ENCODE data around the gene UBAP2.

UBAP2 gene

GRCh38 chr9:33921967-33922895, 126.5 kb downstream of the UBAP2 start:
- DNase-seq (ENCODE audit: low spot score): peak; percentile 75

GRCh38 chr9:33919276-33919897, 129.3 kb downstream of the UBAP2 start:
- DNase-seq (ENCODE audit: low spot score): no peak

GRCh38 chr9:33917036-33917435, 131.7 kb downstream of the UBAP2 start:
- DNase-seq (ENCODE audit: low spot score): no peak

DNA sequence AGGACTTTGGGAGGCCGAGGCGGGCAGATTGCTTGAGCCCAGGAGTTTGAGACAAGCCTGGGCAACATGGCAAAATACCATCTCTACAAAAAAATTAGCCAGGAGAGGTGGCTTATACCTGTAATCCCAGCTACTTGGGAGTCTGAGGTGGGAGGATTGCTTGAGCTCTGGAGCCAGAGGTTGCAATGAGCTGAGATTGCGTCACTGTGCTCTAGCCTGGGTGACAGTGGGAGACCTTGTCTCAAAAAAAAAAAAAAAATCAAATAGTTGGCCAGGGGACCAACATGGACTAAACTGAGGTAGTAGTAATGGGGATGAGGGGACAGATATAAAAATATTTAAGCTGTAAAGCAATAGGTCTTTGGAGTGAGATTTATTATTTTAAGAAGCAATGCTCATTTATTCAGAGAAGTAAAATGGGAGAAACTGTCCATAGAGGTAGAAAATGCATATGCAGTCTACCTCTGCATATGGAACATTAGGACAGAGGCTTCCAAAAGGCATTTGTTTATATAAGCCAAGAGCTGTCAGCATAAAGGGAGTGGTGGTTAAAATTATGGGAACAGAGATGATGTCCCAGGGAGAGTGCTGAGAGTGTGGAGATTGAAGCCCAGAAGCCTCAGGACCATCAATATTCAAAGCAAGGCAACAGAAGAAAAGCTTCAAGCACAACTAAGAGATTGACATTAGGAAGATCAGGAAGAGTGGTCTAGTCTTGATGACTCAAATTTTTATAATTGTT, 133.6 kb downstream of the UBAP2 start:
- DNase-seq (ENCODE audit: low spot score): no peak

DNA sequence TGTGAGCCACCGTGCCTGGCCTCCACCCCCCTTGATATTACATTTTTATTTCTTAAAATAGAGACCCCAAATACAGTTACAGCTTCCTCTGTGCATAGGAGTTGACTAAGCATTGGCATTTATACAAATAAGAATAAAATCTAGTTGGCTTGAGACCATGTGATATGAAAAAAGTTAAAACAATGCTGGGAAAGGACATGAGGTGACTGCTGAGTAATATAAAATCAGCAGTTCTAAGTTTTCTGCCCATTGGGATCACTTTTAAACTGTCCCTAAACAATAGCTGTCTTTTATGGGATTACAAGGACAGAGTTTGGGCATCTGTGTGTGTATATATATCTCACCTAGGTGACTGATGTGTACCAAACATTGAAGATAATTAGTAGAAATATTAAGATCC, 135.1 kb downstream of the UBAP2 start:
- DNase-seq (ENCODE audit: low spot score): no peak

GRCh38 chr9:33908749-33909148, 139.9 kb downstream of the UBAP2 start:
- no peak for DNase-seq (ENCODE audit: low spot score)

DNA sequence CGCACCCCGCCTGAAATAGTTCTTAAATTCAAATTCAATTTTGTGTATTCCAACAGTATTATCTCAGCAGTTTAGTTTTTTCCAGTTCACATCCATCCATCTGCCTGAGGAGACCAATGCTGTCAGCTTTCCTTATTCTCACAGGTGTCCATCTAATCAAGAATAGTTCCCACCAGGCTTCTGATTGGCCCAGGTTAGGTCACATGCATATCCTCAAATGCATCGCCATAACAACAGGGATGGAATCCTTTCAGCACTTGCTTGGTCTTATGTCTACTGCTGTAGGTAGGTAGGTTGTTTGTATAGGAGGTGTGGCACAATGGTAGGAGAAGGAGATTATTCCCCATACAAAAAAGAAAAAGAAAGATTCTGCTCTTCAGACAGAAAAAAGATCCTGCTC, 140.6 kb downstream of the UBAP2 start:
- no peak for DNase-seq (ENCODE audit: low spot score)

DNA sequence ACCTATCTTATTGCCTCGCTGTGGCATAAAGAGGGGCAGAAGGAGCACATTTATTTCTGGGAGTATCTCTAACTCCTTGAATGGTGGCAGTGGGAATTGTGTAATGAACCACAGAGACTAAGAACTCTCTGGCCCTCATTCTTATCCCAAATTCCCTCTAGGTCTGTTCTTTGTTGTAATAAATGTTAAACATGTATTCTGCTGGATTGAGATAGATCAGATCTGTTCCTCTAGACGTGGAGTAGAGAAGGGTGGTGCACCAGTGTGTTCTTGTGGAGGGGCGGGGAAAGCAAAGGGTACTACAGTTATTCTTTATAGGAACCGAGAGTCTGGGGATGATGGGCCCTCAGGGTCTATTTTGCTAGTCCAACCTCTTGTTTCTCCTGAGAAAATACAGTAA, 141.3 kb downstream of the UBAP2 start:
- no peak for DNase-seq (ENCODE audit: low spot score)

GRCh38 chr9:33906769-33907168, 141.9 kb downstream of the UBAP2 start:
- no peak for DNase-seq (ENCODE audit: low spot score)

DNA sequence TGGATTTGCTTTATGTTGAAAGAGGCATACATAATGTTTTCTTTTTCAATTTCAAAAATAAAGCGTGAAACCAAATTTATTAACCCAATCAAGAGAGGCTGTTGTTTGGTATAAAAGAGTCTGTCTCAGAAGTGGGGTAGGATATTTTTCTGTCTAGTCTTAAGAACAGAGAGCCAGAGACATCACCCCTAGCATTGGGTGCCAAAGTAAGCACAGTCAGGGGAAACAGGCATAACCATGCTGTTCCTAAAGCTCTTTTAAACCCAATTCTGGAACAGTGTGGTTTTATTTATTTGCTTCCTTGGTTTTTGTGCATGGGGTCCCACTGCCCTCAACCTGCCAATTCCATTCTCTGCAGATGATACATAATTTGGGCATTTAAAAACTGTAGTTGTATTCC, 143.6 kb downstream of the UBAP2 start:
- no peak for DNase-seq (ENCODE audit: low spot score)

- DNase-seq (ENCODE audit: low spot score): no peak
Observed at GRCh38 chr9:33903157-33903780, 145.4 kb downstream of the UBAP2 start.

- DNase-seq (ENCODE audit: low spot score): no peak
Observed at GRCh38 chr9:33894316-33894715, 154.4 kb downstream of the UBAP2 start.

GRCh38 chr9:33893861-33894260, 154.8 kb downstream of the UBAP2 start:
- DNase-seq (ENCODE audit: low spot score): no peak

- no peak for DNase-seq (ENCODE audit: low spot score)
Observed at GRCh38 chr9:33885948-33886347, 162.7 kb downstream of the UBAP2 start.

DNA sequence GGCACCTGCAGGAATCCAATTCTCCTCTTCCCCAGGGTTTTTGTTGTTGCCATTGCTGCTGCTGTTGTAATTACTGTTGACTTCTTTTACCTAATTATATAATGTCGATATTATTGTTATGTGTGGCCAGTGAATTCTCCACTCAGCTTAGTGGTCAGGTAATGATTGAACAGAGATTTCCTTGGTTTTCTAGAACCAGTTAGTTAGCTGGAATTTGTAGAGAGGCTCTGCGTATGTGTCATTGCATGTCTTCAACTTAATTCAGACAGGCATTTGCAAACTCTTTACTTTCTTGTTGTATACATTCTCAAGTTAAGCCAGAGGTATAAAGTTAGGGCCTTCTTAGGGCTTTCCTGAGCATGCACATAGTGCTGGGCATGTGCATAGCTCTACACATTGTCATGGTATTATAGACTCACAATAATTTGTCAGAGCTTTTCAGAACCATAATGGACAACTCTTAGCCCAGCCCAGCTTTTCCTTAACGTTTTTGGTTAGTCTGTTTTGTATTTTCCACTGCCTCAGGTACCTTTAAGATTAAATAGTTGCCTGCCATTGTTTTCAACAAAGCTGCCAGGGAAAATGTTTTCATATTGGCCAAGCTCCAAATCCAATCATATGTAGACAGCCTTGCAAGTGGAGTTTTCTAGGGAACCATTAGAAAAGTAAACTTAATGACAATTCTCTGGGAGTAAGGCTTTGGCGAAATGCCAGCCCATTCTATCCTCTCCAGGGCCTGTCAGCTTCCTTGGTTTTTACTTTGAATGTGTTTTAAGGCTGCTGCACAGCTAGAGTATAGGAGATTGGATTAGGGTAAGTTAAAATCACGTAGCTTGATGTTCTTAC, 163.6 kb downstream of the UBAP2 start:
- peak; percentile 34 for DNase-seq (ENCODE audit: low spot score)

DNA sequence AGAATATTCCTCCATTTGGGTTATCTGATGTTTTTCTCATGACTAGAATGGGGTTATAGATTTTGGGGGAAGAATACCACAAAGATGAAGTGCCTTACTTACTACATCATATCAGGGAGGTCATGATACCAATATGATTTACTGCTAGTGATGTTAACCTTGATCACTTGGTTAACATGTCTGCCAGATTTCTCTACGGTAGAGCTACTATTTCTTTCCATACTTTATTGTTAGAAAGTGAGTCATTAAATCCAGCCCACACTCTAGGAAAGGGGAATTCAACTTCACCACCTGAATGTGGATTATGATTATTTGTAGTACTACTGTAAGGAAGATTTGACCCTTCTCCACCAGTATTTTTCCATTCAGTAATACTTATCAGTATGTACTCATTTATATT, 167.1 kb downstream of the UBAP2 start:
- DNase-seq (ENCODE audit: low spot score): no peak

GRCh38 chr9:33880211-33881089, 168.2 kb downstream of the UBAP2 start:
- no peak for DNase-seq (ENCODE audit: low spot score)

GRCh38 chr9:33878691-33879366, 169.9 kb downstream of the UBAP2 start:
- DNase-seq (ENCODE audit: low spot score): no peak

- DNase-seq (ENCODE audit: low spot score): no peak
Observed at GRCh38 chr9:33877727-33878489, 170.8 kb downstream of the UBAP2 start.
